ENCODE data around the gene ICA1. TPM values are rescaled to one million over a fixed set of nuclear protein-coding genes. Genes with fewer than 3 reads are reported as not detected.

Gene ICA1
- total RNA-seq, 2 experiments from 2014 or later = 2.3 to 2.4 TPM

- ChIA-PET CTCF (no interaction called here), POLR2A (no interaction called here)
- no peak for DNase-seq
- Mint-ChIP-seq H3K9me3 (no peaks in the 10 kb centered on the region), H3K4me3 (no peak overlapping the region), H3K4me1 (ENCODE audit: low read depth) (peaks cover 46% of the 10 kb centered on the region), H3K36me3 (no peaks in the 10 kb centered on the region), H3K27ac (no peak overlapping the region), H3K27me3 (no peaks in the 10 kb centered on the region)
- intact Hi-C loops (cut with micrococcal nuclease) = no loop called here
Observed at GRCh38 chr7:8146106-8146787, 115.7 kb downstream of the ICA1 start.

GRCh38 chr7:8144856-8145255 is 117.1 kb downstream of the ICA1 start:
- no peak overlapping the region for H3K4me3 Mint-ChIP-seq
- H3K4me1 Mint-ChIP-seq (ENCODE audit: low read depth) = peaks cover 42% of the 10 kb centered on the region
- ChIA-PET POLR2A (no interaction called here), CTCF (no interaction called here)
- H3K27ac Mint-ChIP-seq = peak overlapping the region; percentile 30
- no peak for DNase-seq
- H3K27me3 Mint-ChIP-seq = no peaks in the 10 kb centered on the region
- no peaks in the 10 kb centered on the region for H3K36me3 Mint-ChIP-seq
- H3K9me3 Mint-ChIP-seq = no peaks in the 10 kb centered on the region
- intact Hi-C loops (cut with micrococcal nuclease) = no loop called here

GRCh38 chr7:8143151-8143874 is 118.7 kb downstream of the ICA1 start:
- intact Hi-C loops (cut with micrococcal nuclease) = no loop called here
- Mint-ChIP-seq H3K4me3 (peak overlapping the region; percentile 18), H3K36me3 (no peaks in the 10 kb centered on the region), H3K4me1 (ENCODE audit: low read depth) (peaks cover 28% of the 10 kb centered on the region), H3K27me3 (no peaks in the 10 kb centered on the region), H3K27ac (peak overlapping the region; percentile 74), H3K9me3 (no peaks in the 10 kb centered on the region)
- POLR2A ChIA-PET = interaction anchor here (0.6 to 1.1 kb wide), 3 partner anchors 33 to 502 kb away, joined by 3 to 6 read pairs (median 3); partner anchors contain the start of gene UMAD1
- DNase-seq = no peak
- CTCF ChIA-PET = interaction anchor here (0.9 to 1.7 kb wide), 2 partner anchors 18 to 108 kb away, joined by 3 to 6 read pairs; no protein-coding TSS in a partner anchor

- Mint-ChIP-seq H3K27me3 (no peaks in the 10 kb centered on the region), H3K27ac (no peak overlapping the region), H3K9me3 (no peaks in the 10 kb centered on the region), H3K36me3 (no peaks in the 10 kb centered on the region), H3K4me1 (ENCODE audit: low read depth) (peaks cover 28% of the 10 kb centered on the region), H3K4me3 (no peak overlapping the region)
- intact Hi-C loops (cut with micrococcal nuclease) = no loop called here
- POLR2A ChIA-PET = interaction anchor here (1.0 to 1.1 kb wide), 2 partner anchors 34 to 502 kb away, joined by 3 read pairs; partner anchors contain the start of gene UMAD1
- CTCF ChIA-PET = interaction anchor here (0.9 to 1.7 kb wide), 2 partner anchors 17 to 107 kb away, joined by 3 to 6 read pairs; no protein-coding TSS in a partner anchor
- no peak for DNase-seq
Observed at GRCh38 chr7:8142477-8142876, 119.5 kb downstream of the ICA1 start.

GRCh38 chr7:8141070-8141469 is 120.9 kb downstream of the ICA1 start:
- no peaks in the 10 kb centered on the region for H3K9me3 Mint-ChIP-seq
- H3K27me3 Mint-ChIP-seq = no peaks in the 10 kb centered on the region
- peak overlapping the region; percentile 38 for H3K4me3 Mint-ChIP-seq
- H3K4me1 Mint-ChIP-seq (ENCODE audit: low read depth) = peaks cover 26% of the 10 kb centered on the region
- peak overlapping the region; percentile 44 for H3K27ac Mint-ChIP-seq
- ChIA-PET POLR2A (no interaction called here), CTCF (interaction anchor here (0.6 kb wide), 1 partner anchor 123 kb away, joined by 3 read pairs; no protein-coding TSS in a partner anchor)
- H3K36me3 Mint-ChIP-seq = no peaks in the 10 kb centered on the region
- DNase-seq = peak; percentile 38
- intact Hi-C loops (cut with micrococcal nuclease) = no loop called here

GRCh38 chr7:8136051-8136730 is 125.8 kb downstream of the ICA1 start:
- no peaks in the 10 kb centered on the region for H3K36me3 Mint-ChIP-seq
- intact Hi-C loops (cut with micrococcal nuclease) = no loop called here
- POLR2A ChIA-PET = interaction anchor here (2.5 kb wide), 1 partner anchor 11 kb away, joined by 27 read pairs; no protein-coding TSS in a partner anchor
- H3K9me3 Mint-ChIP-seq = no peaks in the 10 kb centered on the region
- H3K4me3 Mint-ChIP-seq = no peak overlapping the region
- no peak for DNase-seq
- peak overlapping the region; percentile 57 for H3K27ac Mint-ChIP-seq
- CTCF ChIA-PET = interaction anchor here (0.9 to 1.6 kb wide), 2 partner anchors 10 to 36 kb away, joined by 4 to 6 read pairs; no protein-coding TSS in a partner anchor
- H3K27me3 Mint-ChIP-seq = no peaks in the 10 kb centered on the region
- H3K4me1 Mint-ChIP-seq (ENCODE audit: low read depth) = peaks cover 52% of the 10 kb centered on the region

GRCh38 chr7:8135417-8135816 is 126.5 kb downstream of the ICA1 start:
- peak overlapping the region; percentile 47 for H3K27ac Mint-ChIP-seq
- H3K4me1 Mint-ChIP-seq (ENCODE audit: low read depth) = peaks cover 58% of the 10 kb centered on the region
- DNase-seq = no peak

GRCh38 chr7:8134089-8134733 is 127.8 kb downstream of the ICA1 start:
- ChIA-PET CTCF (interaction anchor here (0.9 to 3.9 kb wide), 5 partner anchors 8 to 168 kb away, joined by 3 to 13 read pairs (median 4); no protein-coding TSS in a partner anchor), POLR2A (interaction anchor here (0.8 to 2.5 kb wide), 3 partner anchors 9 to 164 kb away, joined by 3 to 27 read pairs (median 4); no protein-coding TSS in a partner anchor)
- Mint-ChIP-seq H3K27ac (peak overlapping the region; percentile 71), H3K4me1 (ENCODE audit: low read depth) (peaks cover 60% of the 10 kb centered on the region), H3K9me3 (no peaks in the 10 kb centered on the region), H3K4me3 (peak overlapping the region; percentile 35), H3K36me3 (no peaks in the 10 kb centered on the region), H3K27me3 (no peaks in the 10 kb centered on the region)
- intact Hi-C loops (cut with micrococcal nuclease) = loop anchor here (1.0 to 5.0 kb wide), 8 partner anchors 8 to 566 kb away; partner anchors contain the start of genes GLCCI1 and UMAD1
- DNase-seq = peak; percentile 66

More at GRCh38 chr7:8135417-8135816, 126.5 kb downstream of the ICA1 start:
- CTCF ChIA-PET = interaction anchor here (0.9 to 1.6 kb wide), 2 partner anchors 10 to 37 kb away, joined by 4 to 6 read pairs; no protein-coding TSS in a partner anchor
- no peak overlapping the region for H3K4me3 Mint-ChIP-seq
- H3K27me3 Mint-ChIP-seq = no peaks in the 10 kb centered on the region
- no peaks in the 10 kb centered on the region for H3K36me3 Mint-ChIP-seq
- intact Hi-C loops (cut with micrococcal nuclease) = loop anchor here (2.0 kb wide), 2 partner anchors 167 to 495 kb away; partner anchors contain the start of genes GLCCI1 and UMAD1
- POLR2A ChIA-PET = interaction anchor here (1.3 to 2.5 kb wide), 2 partner anchors 10 to 165 kb away, joined by 4 to 27 read pairs; no protein-coding TSS in a partner anchor
- H3K9me3 Mint-ChIP-seq = no peaks in the 10 kb centered on the region

- Mint-ChIP-seq H3K4me1 (ENCODE audit: low read depth) (peaks cover 69% of the 10 kb centered on the region), H3K27ac (peak overlapping the region; percentile 71), H3K4me3 (no peak overlapping the region), H3K9me3 (no peaks in the 10 kb centered on the region), H3K36me3 (no peaks in the 10 kb centered on the region), H3K27me3 (no peaks in the 10 kb centered on the region)
- ChIA-PET CTCF (interaction anchor here (0.9 to 3.9 kb wide), 4 partner anchors 8 to 167 kb away, joined by 3 to 13 read pairs (median 6); no protein-coding TSS in a partner anchor), POLR2A (interaction anchor here (0.8 to 2.5 kb wide), 2 partner anchors 8 to 13 kb away, joined by 3 to 27 read pairs; no protein-coding TSS in a partner anchor)
- DNase-seq = no peak
- intact Hi-C loops (cut with micrococcal nuclease) = loop anchor here (5.0 kb wide), 1 partner anchor 371 kb away; no protein-coding TSS in a partner anchor
Observed at GRCh38 chr7:8133188-8133848, 128.6 kb downstream of the ICA1 start.

GRCh38 chr7:8131694-8132605 is 130.0 kb downstream of the ICA1 start:
- H3K27me3 Mint-ChIP-seq = no peaks in the 10 kb centered on the region
- no peaks in the 10 kb centered on the region for H3K9me3 Mint-ChIP-seq
- intact Hi-C loops (cut with micrococcal nuclease) = loop anchor here (5.0 kb wide), 1 partner anchor 370 kb away; no protein-coding TSS in a partner anchor
- DNase-seq = peak; percentile 30
- ChIA-PET CTCF (interaction anchor here (3.9 kb wide), 1 partner anchor 58 kb away, joined by 13 read pairs; no protein-coding TSS in a partner anchor), POLR2A (no interaction called here)
- H3K4me1 Mint-ChIP-seq (ENCODE audit: low read depth) = peaks cover 83% of the 10 kb centered on the region
- H3K27ac Mint-ChIP-seq = peak overlapping the region; percentile 50
- peak overlapping the region; percentile 17 for H3K4me3 Mint-ChIP-seq
- H3K36me3 Mint-ChIP-seq = peaks cover 4% of the 10 kb centered on the region
